ENCODE data around the gene RRP12.

RRP12 gene

GRCh38 chr10:97435211-97435610 lies 34.1 kb upstream of the RRP12 start:
- no peak for DNase-seq (ENCODE audit: low read depth)
- H3K4me3 ChIP-seq (ENCODE audit: low read length) = no peak overlapping the region
- no peak for TF ChIP-seq CTCF (conservative IDR thresholded peaks at IDR 0.05; ENCODE audit: low read depth, low read length)

GRCh38 chr10:97434557-97434956 lies 33.4 kb upstream of the RRP12 start:
- TF ChIP-seq CTCF (conservative IDR thresholded peaks at IDR 0.05; ENCODE audit: low read depth, low read length) = no peak
- H3K4me3 ChIP-seq (ENCODE audit: low read length) = no peak overlapping the region
- DNase-seq (ENCODE audit: low read depth) = no peak

- no peak overlapping the region for H3K4me3 ChIP-seq (ENCODE audit: low read length)
- no peak for DNase-seq (ENCODE audit: low read depth)
- TF ChIP-seq CTCF (conservative IDR thresholded peaks at IDR 0.05; ENCODE audit: low read depth, low read length) = no peak
Observed at GRCh38 chr10:97434055-97434454, 32.9 kb upstream of the RRP12 start.

- DNase-seq (ENCODE audit: low read depth) = no peak
- TF ChIP-seq CTCF (conservative IDR thresholded peaks at IDR 0.05; ENCODE audit: low read depth, low read length) = no peak
- peak overlapping the region; percentile 95 for H3K4me3 ChIP-seq (ENCODE audit: low read length)
Observed at GRCh38 chr10:97428572-97428981, 27.4 kb upstream of the RRP12 start.

GRCh38 chr10:97427571-97428179 lies 26.5 kb upstream of the RRP12 start:
- DNase-seq (ENCODE audit: low read depth) = no peak
- peak overlapping the region; percentile 95 for H3K4me3 ChIP-seq (ENCODE audit: low read length)
- no peak for TF ChIP-seq CTCF (conservative IDR thresholded peaks at IDR 0.05; ENCODE audit: low read depth, low read length)

- peak overlapping the region; percentile 95 for H3K4me3 ChIP-seq (ENCODE audit: low read length)
- TF ChIP-seq CTCF (conservative IDR thresholded peaks at IDR 0.05; ENCODE audit: low read depth, low read length) = no peak
- no peak for DNase-seq (ENCODE audit: low read depth)
Observed at GRCh38 chr10:97426776-97427570, 25.8 kb upstream of the RRP12 start.
